Endothelial cell of hepatic sinusoid (primary cell): Measurements from ENCODE around the gene RAB22A.

ENCODE experiments used
- in situ Hi-C: cut with HindIII; loops from 2 replicates; pipeline ENCODE4 v1.10.0; 2017; ENCODE audit warnings: low sequenced_read_pairs

RAB22A gene

GRCh38 chr20:58309591-58310290, at the start of gene RAB22A:
RAB22A (plus strand) TSS chr20:58309715; CDS start chr20:58309977, 262 bp downstream.
- in situ Hi-C loops, result no loop called here

GRCh38 chr20:58260006-58260405, 49.5 kb upstream of the RAB22A start:
- in situ Hi-C loops, result no loop called here

GRCh38 chr20:58261660-58262059, 47.9 kb upstream of the RAB22A start:
- in situ Hi-C loops, result no loop called here

DNA sequence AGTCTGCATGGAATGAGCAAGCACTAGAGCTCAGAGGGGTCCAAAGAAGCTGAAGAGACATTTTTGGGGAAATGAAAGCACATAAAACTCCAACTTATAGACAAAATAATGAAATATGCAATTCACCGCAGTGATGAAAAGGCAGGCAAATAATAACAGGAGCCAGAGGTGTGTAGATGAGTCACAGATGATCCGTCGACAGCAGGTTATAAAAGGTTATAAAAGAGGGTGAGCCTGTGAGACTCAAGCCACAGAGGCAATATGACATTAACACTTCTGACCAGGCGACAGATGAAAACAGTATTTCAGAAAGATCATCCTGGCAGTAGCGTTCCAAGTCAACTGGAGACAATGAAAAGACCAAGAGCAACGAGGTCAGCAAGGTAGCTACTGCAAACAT, 45.2 kb upstream of the RAB22A start:
- in situ Hi-C loops, result no loop called here

- in situ Hi-C loops, result loop anchor here (5.0 kb wide), 1 partner anchor 35 kb away; no protein-coding TSS in a partner anchor
These were observed 41.9 kb upstream of the RAB22A start for GRCh38 chr20:58267389-58268215.

DNA sequence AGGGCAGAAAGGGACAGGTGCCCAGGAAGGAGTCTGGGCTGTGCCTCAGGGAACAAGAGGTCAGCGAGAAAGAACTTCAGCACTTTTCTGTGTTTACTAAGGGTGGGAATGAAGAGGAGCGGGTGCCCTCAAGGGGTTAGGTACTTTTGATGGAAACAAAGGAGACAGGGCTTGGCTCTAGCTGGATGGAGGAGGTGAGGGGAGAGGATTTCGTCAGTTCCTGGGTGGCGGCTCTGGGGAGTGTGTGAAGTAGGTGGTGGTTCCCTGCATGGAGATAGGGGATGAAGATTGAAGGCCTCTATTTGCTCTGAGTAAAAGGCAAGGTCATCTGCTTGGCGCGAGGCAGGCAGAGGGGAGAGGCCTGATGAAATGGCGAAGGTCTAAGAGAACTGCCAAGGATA, 41.1 kb upstream of the RAB22A start:
- in situ Hi-C loops, result loop anchor here (5.0 kb wide), 1 partner anchor 34 kb away; no protein-coding TSS in a partner anchor

DNA sequence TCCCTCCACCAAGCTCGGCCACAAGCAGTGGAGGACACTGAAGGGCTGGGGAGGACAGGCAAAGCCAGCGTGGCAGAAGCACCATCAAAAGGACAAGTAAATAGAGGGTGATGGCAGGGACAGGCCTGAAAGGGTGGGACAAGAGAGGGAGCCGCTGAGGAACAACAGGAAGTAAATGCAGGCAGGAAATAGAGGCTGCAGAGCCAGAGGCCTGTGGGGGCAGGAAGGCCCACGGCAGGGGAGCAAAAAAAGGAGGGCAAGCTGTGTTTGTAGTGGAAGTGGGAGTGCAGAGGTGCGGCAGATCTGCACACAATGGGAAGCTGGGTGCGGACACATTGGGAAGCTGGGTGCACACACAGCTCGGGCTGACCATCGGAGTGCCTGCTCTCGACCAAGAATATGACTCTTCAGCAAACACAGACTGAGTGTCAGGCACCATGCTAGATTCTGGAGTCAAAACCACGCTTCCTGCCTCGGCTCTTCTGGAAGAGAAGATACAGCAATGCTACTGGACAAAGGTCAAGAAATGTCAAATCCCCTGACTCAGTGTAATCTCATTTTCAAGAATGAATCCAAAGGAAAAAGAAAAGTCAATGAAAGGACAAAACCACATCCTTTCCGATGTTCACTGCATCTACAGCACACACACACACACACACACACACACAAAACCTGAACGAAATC, 40.4 kb upstream of the RAB22A start:
- in situ Hi-C loops, result loop anchor here (5.0 kb wide), 1 partner anchor 33 kb away; no protein-coding TSS in a partner anchor

DNA sequence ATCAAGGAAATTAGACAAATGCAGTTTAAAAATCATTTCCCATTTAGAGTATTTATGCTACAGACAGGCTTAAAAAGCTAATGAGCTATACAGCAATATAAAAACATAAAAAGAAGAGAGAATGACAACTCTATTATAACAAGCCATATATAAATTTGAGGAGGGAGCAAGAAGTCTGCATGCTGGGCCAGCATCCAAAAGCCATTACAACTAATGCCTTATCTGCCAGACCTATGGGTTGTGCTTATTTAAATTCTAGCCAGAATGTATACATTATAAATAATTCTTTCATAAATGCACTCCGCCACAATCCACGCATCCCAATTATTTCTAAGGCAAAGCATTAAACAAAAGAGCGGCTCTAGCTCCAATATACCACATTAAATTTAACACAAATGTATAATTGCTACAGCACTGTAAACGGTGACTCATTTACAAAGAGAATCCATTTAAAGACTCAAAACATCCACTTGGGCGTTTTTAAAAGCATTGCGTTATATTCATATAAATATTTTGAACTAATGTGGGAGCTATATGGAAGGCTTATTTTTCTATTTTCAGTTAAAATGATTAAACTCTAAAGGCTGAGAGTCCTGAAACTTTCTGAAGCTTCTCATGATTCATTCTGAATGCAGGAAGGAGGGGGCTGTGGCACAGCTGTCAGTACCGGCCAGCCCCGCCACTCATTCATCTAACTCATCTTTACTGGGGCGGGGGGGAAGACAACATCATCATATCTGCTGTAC, 37.7 kb upstream of the RAB22A start:
- in situ Hi-C loops, result no loop called here

DNA sequence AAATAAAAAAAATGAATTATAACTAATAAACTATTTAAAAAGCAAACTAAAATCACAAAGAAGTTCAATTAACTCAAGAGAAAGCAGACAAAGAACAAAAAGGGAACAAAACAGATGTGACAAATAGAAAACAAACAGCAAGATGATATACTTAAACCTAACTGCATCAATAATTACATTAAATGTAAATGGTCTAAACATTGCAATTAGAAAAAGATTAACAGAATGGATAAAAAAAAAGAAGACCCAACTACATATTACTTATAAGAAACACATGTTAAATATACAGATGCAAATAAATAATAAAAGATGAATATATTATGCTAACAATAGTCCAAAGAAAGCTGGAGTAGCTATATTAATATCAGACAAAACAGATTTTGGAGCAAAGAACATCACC, 35.1 kb upstream of the RAB22A start:
- in situ Hi-C loops, result no loop called here

DNA sequence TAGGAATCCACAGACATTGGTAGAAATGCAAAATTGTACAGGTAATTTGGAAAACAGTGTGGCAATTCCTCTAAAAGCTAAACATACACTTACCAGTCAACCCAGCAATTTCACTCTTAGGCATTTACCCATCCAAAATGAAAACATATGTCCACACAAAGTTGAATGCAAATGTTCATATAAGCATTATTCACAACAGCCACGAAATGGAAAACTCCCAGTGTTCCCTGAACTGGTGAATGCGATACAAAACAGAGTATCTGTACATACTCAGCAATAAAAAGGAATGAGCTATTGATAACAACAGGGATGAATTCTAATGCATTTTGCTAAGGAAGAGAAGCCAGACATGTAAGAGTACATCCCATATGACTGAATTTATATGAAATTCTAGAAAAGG, 32.4 kb upstream of the RAB22A start:
- in situ Hi-C loops, result no loop called here

GRCh38 chr20:58277578-58278472, 31.7 kb upstream of the RAB22A start:
- in situ Hi-C loops, result no loop called here

- in situ Hi-C loops, result no loop called here
These were observed 22.8 kb upstream of the RAB22A start for GRCh38 chr20:58286729-58287128.

DNA sequence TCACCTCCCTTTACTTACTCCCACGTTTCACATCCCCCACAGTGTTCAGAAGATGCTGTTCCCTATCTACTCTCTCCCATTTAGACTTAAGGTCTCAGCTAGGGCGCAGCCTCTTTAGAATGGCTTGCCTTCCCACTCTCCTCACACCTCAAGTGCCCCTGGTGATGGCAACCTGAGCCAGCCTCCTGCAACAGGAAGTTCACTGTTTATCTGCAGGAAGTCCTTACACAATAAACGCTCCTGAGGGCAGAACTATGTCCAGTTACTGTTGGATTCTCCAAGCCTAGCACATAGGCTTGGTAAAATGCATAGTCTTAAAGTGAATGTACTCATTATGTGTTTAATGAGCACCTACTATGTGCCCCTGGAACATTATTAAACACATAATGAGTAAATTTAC, 21.9 kb upstream of the RAB22A start:
- in situ Hi-C loops, result no loop called here

DNA sequence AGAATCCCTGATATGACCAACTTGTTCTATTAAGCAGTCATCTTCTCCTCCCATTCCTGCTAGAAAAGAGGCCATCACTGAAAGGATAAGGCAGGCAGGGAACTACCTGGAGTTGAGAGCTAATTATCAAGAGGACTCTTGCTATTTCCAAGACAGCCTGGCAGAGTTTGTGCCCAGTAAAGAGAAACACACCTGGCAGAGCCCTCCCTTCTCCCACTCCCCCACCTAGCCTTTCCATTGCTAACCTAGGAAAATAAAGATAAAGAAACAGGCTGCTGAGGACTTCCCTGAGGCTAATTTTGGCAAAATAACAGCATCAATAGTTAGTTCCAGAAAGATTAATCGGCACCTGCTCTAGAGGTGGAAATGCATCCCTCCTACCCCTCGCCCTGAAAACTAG, 20.4 kb upstream of the RAB22A start:
- in situ Hi-C loops, result no loop called here

DNA sequence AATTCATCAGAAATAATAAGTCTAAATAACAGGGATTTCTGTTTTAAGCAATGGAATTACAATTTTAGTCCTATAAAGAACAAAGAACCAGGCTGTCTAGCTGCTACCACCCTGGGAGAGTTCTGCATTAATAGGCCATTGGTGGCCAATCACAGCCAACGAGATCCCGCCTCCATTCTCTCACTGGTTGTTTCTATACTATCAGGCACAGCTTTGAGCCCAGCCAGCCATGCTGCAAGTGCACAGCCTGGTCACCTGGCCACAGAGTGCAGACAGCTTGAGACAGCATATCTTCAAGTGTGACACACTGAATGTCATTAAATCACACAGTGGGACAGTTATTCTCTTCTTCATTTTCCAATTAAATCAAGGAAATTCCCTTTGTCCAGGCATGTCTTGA, 16.1 kb upstream of the RAB22A start:
- in situ Hi-C loops, result no loop called here

- in situ Hi-C loops, result no loop called here
These were observed 14.7 kb upstream of the RAB22A start for GRCh38 chr20:58294497-58295455.

- in situ Hi-C loops, result no loop called here
These were observed 13.3 kb upstream of the RAB22A start for GRCh38 chr20:58296051-58296837.

GRCh38 chr20:58297394-58297793, 12.1 kb upstream of the RAB22A start:
- in situ Hi-C loops, result no loop called here
